Brain microvascular endothelial cell (primary cell): Measurements from ENCODE around the gene CHST11.

Experiments used
- DNase-seq: peaks from one replicate; pipeline ENCODE4 v3.0.0-alpha.2; 2020
- H3K27ac ChIP-seq: fragments of 250-450 bp; sonication (Bioruptor Pico); 2 replicates; pipeline ENCODE4 v1.5.1; 2020; ENCODE audit warnings: mild to moderate bottlenecking, moderate library complexity
- H3K27me3 ChIP-seq: fragments of 250-450 bp; sonication (Bioruptor Pico); replicated peaks from 2 replicates; pipeline ENCODE4 v1.5.1; 2020; ENCODE audit warnings: mild to moderate bottlenecking
- H3K36me3 ChIP-seq: fragments of 250-450 bp; sonication (Bioruptor Pico); replicated peaks from 2 replicates; pipeline ENCODE4 v1.5.1; 2020; ENCODE audit warnings: mild to moderate bottlenecking
- H3K4me3 ChIP-seq: 2 replicates; pipeline ENCODE4 v1.5.1; 2011; ENCODE audit warnings: low read depth, mild to moderate bottlenecking, control low read depth, low read length, moderate library complexity
- CTCF ChIP-seq: IDR thresholded peaks from 2 replicates; pipeline ENCODE4 v1.5.1; 2011; ENCODE audit warnings: low read depth, mild to moderate bottlenecking, moderate library complexity, low read length, control low read depth, inconsistent platforms; ENCODE audit errors: missing control alignments
- in situ Hi-C: cut with HindIII; loops from 2 replicates; pipeline ENCODE4 v1.10.0; 2017; ENCODE audit warnings: low sequenced_read_pairs, low pct_ligation_motif_present

The CHST11 gene

GRCh38 chr12:104579718-104580495 lies 123.2 kb downstream of the CHST11 start:
- Histone ChIP-seq H3K27ac (peak overlapping the region; percentile 97), H3K27me3 (no peaks in the 10 kb centered on the region), H3K36me3 (no peaks in the 10 kb centered on the region), H3K4me3 (no peak overlapping the region)
- no peak for TF ChIP-seq CTCF
- no peak for DNase-seq
- in situ Hi-C loops, result no loop called here

- in situ Hi-C loops, result no loop called here
- Histone ChIP-seq H3K27ac (no peak overlapping the region), H3K27me3 (no peaks in the 10 kb centered on the region), H3K36me3 (no peaks in the 10 kb centered on the region), H3K4me3 (no peak overlapping the region)
- no peak for DNase-seq
- no peak for TF ChIP-seq CTCF
These were observed 124.3 kb downstream of the CHST11 start for GRCh38 chr12:104581005-104581570.

GRCh38 chr12:104582739-104583138 lies 126.0 kb downstream of the CHST11 start:
- H3K27me3 ChIP-seq, result no peaks in the 10 kb centered on the region
- DNase-seq, result no peak

GRCh38 chr12:104583301-104583700 lies 126.6 kb downstream of the CHST11 start:
- Histone ChIP-seq H3K36me3 (no peaks in the 10 kb centered on the region), H3K4me3 (no peak overlapping the region), H3K27ac (no peak overlapping the region), H3K27me3 (no peaks in the 10 kb centered on the region)
- in situ Hi-C loops, result no loop called here
- TF ChIP-seq CTCF, result no peak
- no peak for DNase-seq

More at GRCh38 chr12:104582739-104583138, 126.0 kb downstream of the CHST11 start:
- no peak for TF ChIP-seq CTCF
- in situ Hi-C loops, result no loop called here
- no peak overlapping the region for H3K4me3 ChIP-seq
- H3K36me3 ChIP-seq, result no peaks in the 10 kb centered on the region
- H3K27ac ChIP-seq, result no peak overlapping the region

- no peak overlapping the region for H3K27ac ChIP-seq
- in situ Hi-C loops, result no loop called here
- H3K4me3 ChIP-seq, result no peak overlapping the region
- no peak for DNase-seq
- no peak for TF ChIP-seq CTCF
- no peaks in the 10 kb centered on the region for H3K36me3 ChIP-seq
- no peaks in the 10 kb centered on the region for H3K27me3 ChIP-seq
These were observed 128.8 kb downstream of the CHST11 start for GRCh38 chr12:104585448-104586055.
